C1 segment of cervical spinal cord (tissue), 14 donors: ENCODE data around the gene KLHDC3.
"Not testable (repeated sequence)": the region's sequence is repeated elsewhere in the genome, so short reads cannot be mapped to it uniquely, and the experiment has no call there.

Source experiments
- DNase-seq, 14 donors: peaks; one replicate each; lab custom pipeline; 2025; lab: John Stamatoyannopoulos, UW

Gene KLHDC3

DNA sequence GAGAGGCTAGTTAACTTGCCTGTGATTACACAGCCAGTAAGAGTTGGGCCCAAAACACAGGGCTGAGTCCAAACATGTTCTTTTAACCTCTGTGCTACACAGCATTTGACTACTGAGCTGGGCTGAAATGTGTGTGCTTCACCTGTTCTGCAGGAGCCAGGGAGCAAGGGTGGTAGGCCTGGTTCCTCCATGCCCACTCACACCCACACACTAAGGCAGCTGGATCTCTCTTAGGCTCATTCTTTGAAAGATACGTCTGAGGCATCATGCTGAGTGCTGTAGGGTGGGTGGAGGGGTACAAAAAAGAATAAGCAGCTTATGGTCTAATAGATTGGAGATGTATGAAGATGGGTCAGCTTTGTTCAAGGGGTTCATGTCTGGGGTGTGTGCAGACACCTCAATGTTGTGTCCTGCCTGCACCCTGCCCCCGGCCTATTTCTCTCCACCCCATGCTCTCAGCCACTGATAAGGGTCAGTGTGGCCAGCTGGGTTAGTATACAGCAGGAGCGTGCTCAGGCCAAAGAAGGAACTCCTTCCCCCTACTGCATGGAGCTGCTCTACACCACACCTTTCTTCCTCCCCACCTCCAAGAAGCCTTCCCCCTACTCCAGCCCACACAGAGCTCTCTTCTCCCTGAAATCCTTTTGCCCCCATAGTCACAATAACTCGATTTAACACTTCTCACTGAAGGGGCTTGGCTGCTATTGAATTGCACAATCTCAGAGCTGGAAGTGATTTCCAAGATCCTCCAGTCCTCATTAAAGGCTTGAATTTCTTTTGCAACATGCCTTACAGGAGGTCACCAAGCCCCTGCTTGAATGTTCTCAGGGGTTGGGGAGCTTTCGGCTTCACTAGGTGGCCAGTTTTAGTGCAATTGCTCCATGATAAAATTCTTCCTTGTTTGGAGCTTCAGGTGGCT, 26.3 kb upstream of the KLHDC3 start:
- DNase-seq: no peak

DNA sequence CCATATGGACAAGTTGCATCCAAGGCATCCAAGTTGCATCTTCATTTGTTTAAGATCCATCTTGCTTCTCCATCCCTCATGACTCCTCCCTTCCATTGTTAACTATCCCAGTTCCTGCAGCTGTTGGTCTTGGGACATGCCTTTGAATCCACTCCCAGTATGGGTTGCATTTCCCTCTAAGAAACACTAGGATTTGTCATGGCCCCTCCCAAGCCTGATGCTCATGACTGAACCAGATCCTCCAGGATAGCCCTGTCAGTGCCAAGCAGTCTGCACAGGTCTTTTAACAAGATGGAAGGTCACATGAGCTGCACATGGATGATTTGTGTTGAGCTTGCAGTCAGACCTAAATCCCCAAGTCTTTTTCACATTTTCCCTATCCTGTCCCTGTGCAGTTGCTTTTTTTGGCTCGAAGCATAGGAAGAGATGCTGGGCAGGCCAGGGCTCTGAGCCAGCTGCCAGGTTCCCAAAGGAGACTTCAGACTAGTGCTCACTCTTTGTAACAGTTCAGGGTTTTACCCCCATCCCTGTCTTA, 25.5 kb upstream of the KLHDC3 start:
- no peak for DNase-seq

DNA sequence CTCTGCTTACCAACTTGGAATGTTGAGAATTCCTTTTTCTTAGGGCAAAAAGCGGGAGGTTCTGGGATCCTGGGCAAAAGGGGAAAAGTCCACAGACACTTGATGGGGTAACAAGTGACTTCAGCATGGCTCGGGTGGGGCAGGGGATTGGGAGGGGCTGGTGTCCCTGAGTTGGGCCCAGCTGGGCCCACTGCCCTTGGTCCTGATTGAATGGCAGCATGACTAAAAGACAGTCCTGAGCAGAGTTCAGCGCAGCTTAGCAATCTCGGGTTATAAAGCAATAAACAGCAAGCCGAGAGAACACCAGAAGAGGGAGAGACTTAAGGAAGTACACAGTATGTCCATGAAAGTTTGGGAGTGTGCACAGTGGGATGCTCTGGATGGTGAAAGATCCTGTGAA, 24.1 kb upstream of the KLHDC3 start:
- DNase-seq: no peak

DNA sequence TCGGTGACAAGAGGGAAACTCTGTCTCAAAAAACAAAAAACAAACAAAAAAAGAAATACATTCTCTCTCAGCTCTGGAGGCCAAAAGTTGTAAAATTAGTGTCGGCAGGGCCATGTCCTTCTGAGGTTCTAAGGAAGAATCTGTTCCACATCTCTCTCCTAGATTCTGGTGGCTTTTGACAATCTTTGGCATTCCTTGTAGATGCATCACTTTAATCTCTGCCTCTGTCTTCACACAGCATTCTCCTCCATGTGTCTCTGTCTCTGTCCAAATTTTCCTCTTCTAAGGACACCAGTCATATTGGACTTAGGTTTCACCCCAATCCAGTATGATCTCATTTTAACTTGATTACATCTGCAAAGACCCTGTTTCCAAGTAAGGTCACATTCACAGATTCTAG, 20.6 kb upstream of the KLHDC3 start:
- DNase-seq: no peak

DNA sequence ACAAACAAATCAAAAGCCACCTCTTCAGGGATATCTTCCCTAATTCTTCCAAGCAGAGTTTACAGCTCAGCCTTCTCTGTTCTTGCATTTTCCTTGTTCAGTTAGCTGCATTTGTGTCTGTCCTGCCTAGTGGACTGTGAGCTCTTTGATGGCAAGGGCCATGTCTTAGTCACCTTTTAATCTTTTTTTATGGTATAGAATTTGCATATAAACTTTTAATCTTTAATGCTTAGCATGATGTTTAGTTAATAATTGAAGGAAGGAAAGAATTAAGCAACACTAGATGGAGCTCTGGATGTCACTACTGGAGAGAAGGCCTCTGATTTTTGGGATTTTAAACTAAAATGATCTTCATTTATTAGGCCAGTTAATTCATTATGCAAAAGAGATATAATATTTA, 17.5 kb upstream of the KLHDC3 start:
- no peak for DNase-seq

DNA sequence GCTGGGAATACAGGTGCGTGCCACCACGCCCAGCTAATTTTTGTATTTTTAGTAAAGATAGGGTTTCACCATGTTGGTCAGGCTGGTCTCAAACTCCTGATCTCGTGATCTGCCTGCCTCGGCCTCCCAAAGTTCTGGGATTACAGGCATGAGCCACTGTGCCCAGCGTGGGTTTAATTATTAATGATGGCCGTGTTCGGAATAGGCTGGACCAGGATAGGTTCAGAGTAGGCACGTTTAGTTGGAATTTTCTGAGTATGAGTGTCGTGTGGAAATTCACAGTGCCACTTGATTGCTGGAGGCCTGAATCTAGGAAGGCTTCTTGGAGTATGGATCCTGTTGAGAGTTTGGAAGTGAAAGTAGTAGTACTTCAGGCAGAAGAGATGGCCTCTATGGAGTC, 15.8 kb upstream of the KLHDC3 start:
- DNase-seq: not testable (repeated sequence)

DNA sequence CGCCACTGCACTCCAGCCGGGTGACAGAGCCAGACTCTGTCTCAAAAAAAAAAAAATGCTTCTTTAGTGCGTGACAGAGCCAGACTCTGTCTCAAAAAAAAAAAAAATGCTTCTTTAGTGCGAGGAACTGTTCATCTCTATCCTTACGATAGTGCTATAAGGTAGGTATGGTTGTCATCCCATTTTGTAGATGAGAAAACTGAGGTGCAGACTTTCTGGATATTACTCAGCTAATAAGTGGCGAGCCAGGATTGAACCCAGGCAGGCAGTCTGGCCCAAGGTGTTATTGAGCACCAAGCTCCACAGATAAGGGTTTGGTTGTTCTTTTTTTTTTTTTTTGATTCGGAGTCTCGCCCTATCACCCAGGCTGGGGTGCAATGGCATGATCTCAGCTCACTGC, 12.2 kb upstream of the KLHDC3 start:
- no peak for DNase-seq

DNA sequence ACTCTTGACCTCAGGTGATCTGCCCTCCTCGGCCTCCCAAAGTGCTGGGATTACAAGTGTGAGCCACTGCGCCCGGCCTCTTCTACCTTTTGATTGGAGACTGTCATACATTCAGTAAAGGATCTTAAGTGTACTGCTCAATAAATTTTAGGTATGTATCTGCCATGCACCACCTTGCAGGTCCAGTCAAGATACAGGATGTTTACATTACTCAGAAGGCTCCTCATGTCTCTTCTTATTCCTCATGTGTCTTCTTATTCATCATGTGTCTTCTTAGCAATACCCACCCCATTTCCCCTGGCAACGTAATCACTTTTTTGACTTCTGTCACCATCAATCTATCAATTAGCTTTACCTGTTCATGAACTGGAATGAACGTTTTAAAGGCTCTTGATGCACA, 8.2 kb upstream of the KLHDC3 start:
- no peak for DNase-seq

DNA sequence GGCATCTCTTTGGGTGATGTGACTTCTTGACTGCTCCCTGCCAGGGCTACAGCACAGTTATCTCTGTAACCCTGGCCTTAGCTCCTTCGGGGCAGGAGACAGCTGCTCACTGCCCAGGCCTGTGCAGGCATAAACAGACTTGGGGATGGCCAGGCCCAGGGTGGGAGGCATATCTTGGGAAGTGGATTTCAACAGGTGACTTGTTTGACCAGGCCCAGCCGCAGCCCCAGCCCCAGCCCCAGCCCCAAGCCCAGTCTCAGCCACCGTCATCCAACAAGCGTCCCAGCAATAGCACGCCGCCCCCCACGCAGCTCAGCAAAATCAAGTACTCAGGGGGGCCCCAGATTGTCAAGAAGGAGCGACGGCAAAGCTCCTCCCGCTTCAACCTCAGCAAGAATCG, 7.8 kb upstream of the KLHDC3 start:
- no peak for DNase-seq

DNA sequence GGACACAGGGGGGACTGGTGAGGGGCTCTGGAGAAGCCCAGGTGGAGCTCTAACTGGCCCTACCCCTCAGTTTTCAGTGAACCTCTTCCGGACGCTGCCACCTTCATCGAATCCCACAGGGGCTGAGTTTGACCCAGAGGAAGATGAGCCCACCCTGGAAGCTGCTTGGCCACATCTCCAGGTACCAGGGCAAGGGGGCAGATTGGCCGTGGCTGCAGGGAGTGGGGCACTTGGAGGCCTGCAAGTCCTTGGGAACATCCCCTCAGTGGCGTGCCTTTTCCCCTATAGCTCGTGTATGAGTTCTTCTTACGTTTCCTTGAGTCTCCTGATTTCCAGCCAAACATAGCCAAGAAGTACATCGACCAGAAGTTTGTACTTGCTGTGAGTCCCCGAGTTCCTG, 6.9 kb upstream of the KLHDC3 start:
- no peak for DNase-seq

DNA sequence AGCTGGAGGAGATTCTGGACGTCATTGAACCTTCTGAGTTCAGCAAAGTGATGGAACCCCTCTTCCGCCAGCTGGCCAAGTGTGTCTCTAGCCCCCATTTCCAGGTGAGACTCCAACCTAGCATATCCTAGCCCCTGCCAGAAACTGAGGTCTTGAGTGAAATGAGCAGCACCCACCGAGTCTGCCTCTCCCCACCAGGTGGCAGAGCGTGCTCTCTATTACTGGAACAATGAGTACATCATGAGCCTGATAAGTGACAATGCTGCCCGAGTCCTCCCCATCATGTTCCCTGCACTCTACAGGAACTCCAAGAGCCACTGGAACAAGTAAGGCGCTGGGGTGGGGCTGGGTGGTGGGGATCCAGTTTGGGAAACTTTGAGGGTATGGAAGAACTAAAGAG, 4.9 kb upstream of the KLHDC3 start:
- no peak for DNase-seq

DNA sequence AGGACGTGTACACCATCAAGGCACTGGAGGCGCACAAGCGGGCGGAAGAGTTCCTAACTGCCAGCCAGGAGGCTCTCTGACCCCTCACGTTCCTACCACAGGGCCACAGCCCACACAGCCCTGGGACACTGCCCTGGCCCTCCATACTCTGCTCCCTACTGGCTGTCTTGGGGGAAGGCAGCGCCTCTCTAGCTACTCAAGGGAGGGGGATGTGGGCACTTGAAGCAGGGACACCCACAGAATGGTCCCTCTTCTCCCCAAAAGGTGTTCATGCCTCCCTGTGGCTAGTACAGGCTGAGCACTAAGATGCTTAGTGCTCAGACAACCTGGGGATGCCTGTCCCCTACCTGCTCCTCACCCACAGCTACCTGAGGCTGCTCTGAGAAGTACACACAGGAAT, 2.8 kb upstream of the KLHDC3 start:
- DNase-seq: no peak

DNA sequence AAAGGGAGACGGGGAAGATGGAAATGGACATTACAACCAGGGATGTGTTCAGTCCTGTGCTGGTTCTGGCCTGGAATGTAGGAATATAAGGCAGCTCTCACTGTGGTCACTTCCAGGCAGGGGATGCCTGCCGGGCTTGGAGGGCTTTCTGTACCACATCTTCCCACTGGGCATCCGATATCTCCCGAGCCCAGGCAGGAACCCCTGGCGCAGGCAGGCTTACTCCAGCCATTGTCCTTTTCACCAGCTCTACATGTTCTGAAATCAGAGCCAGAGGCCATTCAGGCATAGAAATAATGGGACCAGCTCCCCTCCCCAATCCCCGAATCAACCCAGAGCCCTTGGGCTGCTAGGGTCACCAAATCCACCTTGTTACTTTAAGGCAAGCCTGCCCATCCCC, 1.7 kb upstream of the KLHDC3 start:
- DNase-seq: no peak

DNA sequence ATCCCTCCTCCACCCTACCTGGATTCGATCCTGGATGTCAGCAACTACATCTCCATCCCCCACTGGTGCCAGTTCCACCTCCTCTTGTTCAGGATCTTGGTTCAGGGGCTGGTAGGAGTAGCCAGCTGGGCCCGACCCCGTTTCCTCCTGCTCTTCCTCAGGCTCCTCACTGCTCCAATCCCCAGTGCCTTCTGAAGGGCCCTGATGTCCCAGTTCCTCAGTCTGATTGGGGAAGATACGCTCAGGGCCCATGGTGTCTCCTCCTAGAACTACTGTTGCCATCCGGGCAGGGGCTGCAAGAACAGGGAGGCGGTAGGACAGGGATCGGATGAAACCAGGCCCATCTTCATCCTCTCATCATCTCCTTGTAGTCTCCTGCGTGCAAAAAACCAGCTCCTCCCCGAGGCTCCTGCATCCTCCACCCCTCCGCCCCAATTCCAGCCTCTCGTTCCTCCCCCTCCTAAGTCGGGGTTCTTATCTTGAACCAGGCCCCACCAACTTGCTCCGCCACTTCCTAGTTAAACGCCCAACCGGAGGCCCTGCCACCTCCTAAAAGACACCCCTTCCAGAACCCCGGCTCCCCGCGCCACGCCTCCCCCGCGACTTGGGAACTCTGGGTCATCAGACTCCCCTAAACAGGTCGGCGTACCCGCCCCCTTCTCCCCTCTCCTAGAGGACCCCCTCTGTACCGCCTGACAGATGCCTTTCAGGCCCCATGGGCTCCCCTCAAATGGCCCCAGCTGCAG, 779 bp upstream of the KLHDC3 start:
- DNase-seq: no peak

DNA sequence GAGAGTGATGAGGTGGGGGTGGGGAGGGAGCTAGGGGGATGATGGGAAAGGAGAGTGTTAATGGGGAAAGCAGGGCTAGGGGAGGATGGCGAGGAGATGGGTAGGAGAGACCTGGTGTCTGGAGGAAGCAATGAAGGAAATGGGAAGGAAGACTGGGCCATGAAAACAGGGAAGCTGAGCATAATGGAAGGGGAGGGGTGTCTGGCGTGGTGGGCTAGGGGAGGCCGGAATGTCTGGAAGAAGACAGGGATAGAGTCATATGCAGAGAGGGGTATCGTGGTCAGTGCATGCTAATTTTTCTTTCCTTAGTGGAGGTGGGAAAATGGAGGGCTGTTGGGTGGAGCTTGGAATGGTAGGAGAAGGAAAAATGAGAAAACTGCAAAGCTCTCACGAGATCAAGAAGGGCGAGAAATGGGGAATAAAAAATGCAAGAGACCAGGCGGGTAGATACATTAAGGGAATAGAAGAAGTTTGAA, 423 bp downstream of the KLHDC3 start:
- no peak for DNase-seq

DNA sequence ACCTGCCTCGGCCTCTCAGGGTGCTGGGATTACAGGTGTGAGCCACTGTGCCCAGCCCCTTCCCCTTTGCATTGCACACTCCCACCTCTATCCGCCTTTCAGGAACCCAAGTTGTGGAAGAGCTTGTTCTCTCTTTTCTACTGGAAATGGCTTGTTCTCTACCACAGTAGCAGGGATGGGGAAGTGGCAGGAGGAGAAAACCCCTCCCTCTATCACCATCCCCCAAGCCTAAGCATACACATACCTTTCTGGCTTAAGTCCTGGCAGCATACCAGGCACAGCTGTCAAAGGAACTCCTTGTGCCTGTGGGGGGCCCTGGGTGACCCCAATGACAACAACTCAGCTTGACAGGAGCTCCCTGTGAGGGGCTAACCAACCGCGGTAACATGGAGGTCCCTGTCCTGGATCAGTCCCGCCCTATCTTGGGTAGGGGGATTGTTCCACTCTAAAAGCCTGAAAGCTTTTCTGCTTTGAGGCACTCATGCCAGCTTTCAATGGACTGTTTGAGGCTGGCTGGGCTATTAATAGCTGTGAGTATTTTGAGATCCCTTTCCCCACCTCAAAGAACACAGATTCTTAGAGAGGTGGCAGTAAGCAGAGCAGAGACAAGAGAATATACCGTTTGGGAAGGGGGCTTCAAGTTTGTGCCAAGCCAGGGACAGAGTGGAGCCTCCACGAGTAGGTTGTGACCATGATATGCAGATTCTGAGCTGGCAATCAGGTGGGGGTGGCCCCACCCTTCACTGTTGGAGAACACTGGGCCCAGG, 2.3 kb downstream of the KLHDC3 start:
- no peak for DNase-seq

DNA sequence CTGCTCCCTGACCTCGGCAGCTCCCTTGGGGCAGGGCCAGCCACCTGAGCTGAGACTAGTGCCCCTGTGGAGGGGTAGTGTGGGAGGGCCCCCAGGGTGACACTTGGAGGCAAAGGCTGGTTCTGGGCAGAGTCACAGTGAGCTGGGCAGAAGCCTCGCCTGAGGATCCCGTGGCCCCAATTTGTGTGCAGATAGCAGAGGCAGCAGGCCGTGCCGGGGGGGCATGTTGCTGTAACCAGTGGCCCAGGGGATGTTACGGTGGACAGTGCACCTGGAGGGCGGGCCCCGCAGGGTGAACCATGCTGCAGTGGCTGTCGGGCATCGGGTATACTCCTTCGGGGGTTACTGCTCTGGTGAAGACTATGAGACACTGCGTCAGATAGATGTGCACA, 2.9 kb downstream of the KLHDC3 start:
- no peak for DNase-seq

DNA sequence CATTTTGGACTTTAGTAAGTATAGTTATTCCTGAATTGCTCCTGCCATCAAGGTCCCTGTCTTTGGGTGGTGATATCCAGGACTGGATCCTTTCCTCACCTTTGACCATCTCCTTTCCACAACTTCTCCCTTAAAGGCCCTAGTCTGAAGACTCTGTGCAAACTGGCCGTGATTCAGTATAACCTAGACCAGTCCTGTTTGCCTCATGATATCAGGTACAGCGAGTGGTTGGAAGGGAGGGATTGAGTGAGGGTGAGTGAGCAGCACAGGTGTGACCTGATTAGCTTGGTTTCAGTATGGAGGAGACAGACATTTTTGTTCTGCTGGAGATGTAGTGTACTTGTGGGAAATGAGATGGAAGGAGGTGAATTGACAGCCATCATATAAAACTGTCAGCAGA, 5.1 kb downstream of the KLHDC3 start:
- DNase-seq: no peak

DNA sequence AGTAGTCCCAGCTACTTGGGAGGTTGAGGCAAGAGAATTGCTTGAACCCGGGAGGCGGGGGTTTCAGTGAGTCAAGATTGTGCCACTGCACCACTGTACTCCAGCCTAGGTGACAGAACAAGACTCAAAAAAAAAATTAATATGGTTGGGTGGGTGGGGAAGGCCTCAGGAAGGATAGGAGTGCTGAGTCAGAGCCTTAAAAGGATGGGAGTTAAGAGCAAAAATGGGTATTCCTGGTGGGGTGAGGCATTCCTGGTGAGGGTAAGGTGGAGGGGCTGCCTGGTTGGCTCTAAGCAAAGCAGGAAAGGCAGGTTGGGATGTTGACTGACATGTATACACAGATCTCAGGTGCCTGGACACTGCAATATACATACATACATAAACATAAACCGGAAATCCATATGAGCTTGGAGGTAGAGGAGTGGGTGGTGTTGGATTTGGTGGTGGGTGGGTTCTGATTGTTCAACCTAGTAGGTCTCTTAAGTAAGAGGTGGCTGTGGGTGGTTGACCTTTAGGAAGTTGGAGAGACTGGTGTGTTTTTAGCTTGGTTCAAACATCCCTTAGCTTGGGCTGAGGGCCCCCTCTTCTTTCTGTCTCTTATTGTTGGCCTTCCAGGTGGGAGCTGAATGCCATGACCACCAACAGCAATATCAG, 6.1 kb downstream of the KLHDC3 start:
- no peak for DNase-seq

DNA sequence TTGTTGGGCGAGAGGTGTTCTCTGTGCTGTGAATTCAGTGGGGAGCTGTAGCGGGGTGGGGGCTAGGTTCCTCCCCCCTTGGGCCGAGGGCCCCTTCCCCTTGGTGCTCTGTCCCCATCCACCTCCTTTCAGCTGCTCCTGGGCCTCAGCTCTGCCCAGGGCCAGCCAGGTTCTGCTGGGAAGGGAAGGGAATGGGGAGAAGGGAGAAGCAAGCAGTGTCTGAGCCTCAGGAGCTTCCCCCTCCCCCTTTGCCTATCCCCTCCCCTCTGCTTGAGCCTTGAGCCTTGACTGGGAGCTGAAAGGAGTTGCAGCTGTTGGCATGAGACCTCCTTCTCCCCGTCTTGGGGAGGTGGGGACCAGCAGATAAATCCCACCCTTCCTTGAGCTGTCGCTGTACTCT, 6.8 kb downstream of the KLHDC3 start:
- no peak for DNase-seq

DNA sequence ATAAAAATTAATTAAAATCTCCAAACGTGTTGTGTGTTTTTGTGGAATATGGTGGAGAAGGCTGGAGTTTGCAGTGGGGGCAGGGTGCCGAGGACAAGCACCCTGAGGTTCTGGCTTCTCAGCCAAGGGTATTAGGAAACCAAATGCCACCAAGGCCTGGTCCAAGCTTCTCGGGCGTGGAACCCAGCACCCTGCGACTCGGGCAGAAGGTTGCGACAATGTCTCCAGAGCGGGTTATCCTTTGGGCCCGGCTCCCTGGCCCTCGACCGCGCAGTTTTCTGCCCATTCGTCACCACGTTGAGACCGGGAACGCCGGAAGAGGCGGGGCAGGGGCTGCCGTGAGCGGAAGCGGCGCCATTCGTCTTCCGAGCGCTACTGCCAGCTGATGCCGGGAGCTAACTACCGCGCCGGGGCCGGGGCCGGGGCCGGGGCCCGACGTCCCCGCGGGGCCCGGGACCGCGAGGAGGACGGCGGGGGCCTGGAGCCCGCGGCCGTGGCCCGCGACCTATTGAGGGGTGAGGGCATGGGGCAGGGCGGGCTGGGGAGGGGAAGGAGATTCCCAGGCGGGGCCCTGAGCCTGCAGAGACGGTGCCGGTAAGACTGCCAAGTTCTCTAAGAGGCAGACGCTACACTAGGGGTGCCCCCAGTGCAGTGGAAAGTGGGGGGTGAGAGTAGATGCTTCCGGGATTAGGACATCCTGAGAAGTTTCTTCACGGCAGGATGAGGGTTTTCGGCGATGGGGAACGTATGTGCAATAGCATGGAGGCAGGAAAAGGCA, 7.4 kb downstream of the KLHDC3 start, which contains the start of gene RRP36:
Gene RRP36 (plus strand): TSS at position 354 of the 778 bp plus-strand sequence. CDS start 32 bp downstream, at position 386.
- DNase-seq: peak in 13 of 14 donors; percentile 27 to 85 (median 61)
